Activated naive CD8-positive, alpha-beta T cell treated with anti-CD3 and anti-CD28 coated beads for 36 hours (primary cell): Measurements from ENCODE around the gene ZNF22. TPM values are rescaled to one million over a fixed set of nuclear protein-coding genes. Genes with fewer than 3 reads are reported as not detected.

Experiments
- DNase-seq: peaks from one replicate; pipeline ENCODE4 v3.0.0; 2021
- H3K27ac Mint-ChIP-seq: one replicate; pipeline ENCODE4 v1.8.0; 2022; ENCODE audit warnings: mild to moderate bottlenecking, moderate library complexity, mixed read lengths
- H3K27me3 Mint-ChIP-seq: one replicate; pipeline ENCODE4 v1.8.0; 2022; ENCODE audit warnings: mild to moderate bottlenecking, mixed read lengths
- H3K36me3 Mint-ChIP-seq: one replicate; pipeline ENCODE4 v1.8.0; 2021; ENCODE audit warnings: mild to moderate bottlenecking, mixed read lengths
- H3K4me1 Mint-ChIP-seq: one replicate; pipeline ENCODE4 v1.8.0; 2021; ENCODE audit warnings: mixed read lengths
- H3K4me3 Mint-ChIP-seq: one replicate; pipeline ENCODE4 v1.8.0; 2022; ENCODE audit warnings: mild to moderate bottlenecking, moderate library complexity, mixed read lengths
- H3K9me3 Mint-ChIP-seq: one replicate; pipeline ENCODE4 v1.8.0; 2022; ENCODE audit warnings: mixed read lengths
- total RNA-seq, 2 experiments: library from RNA; stranded (reverse); gene quantifications; one replicate each; pipeline ENCODE4 v1.2.3, GENCODE V29; 2021

Gene ZNF22
- total RNA-seq = 10 to 100 TPM; 45.6 to 47.6 TPM

DNA sequence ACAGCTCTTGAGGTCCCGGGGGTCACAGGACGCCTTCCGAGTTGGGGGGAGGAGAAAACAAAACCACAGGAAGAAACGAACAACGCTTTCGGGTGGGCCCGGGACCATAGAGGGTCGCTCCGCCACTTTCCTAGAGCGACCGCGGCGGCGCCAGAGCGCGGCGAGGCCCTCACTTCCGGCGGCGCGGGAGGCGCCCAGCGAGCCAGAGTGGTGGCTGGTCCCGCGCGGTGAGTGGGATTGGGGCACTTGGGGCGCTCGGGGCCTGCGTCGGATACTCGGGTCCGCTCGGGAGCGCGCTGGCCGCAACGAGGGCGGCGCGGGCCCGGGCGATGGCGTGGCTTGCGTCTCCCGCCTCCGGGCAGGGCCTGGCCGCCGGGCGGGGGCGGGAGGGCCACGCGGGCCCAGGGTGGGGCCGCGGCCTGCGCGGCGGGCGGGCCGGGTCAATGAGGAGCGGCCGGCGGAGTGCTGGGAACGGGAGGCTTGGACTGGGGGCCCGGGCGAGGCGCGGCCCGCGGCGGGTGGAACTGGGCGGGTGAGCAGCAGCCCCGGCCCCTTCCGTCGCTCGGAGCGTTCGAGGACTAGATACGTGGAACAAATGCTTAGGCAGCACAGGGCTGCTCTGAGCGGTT is at the start of gene ZNF22:
Gene ZNF22 (plus strand): TSS at position 172 of the 629 bp plus-strand sequence. CDS start 2,446 bp downstream, outside the sequence.
- Mint-ChIP-seq H3K4me1 (peaks cover 27% of the 10 kb centered on the region), H3K36me3 (peaks cover 50% of the 10 kb centered on the region)

DNA sequence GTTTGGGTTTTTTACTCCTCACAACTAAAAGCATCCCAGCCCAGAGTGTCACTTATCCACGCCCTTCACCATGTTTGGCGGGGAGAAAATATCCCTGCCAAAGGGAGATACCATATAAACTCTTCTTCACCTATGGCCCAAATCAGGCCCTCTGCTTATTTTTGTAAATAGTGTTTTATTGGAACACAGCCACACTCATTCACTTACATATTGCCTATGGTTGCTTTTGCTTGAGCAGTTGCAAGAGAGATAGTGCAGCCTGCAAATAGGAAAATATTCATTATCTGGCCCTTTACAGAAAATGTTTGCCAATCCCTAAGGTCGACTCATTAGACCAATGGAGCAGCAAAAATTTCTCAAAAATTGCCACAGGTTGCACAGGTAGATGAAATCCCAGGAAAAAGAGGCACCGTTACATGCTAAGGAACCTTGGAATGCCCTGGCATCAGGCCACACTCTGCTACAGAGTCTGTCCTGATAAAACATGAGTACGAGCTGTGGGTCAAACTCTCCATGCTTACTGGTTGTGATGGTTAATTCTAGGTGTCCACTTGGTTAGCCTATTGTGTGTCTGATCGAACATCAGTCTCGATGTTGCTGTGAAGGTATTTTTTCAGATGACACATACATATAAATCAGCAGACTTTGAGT is 49.0 kb upstream of the ZNF22 start:
- no peak overlapping the region for H3K27ac Mint-ChIP-seq
- no peak overlapping the region for H3K4me3 Mint-ChIP-seq
- H3K36me3 Mint-ChIP-seq = peaks cover 8% of the 10 kb centered on the region
- no peaks in the 10 kb centered on the region for H3K27me3 Mint-ChIP-seq
- no peak for DNase-seq
- H3K9me3 Mint-ChIP-seq = no peaks in the 10 kb centered on the region
- peaks cover 12% of the 10 kb centered on the region for H3K4me1 Mint-ChIP-seq

More for the DNA sequence above, at the start of gene ZNF22:
- Mint-ChIP-seq H3K27ac (peak within 1 kb of the TSS; percentile 96), H3K4me3 (peak within 1 kb of the TSS; percentile 89), H3K27me3 (no peaks in the 10 kb centered on the region), H3K9me3 (peaks cover 33% of the 10 kb centered on the region)
- peak; percentile 84 for DNase-seq

DNA sequence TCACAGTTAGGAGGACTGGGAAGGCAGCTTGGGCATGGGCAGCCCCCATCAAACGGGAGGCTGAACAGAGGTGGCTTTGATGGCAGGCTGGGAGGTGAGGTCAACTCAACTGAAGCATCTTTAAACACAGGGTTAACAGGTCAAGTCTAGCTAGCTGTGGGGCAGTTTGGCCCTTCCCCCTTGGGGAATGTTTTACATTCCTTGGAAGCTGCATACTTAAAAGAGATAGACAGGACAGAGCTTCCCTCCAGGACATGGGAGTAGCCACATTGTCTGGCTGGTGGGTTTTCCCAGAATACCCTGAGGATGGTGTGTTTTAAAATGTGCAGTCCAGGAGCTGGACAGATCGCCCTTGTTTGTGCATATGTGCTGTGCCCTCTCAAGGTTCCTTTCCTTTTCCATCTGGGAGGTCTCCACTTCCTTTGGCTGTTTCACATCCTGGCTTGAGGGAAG is 47.9 kb upstream of the ZNF22 start:
- no peak overlapping the region for H3K27ac Mint-ChIP-seq
- peaks cover 3% of the 10 kb centered on the region for H3K9me3 Mint-ChIP-seq
- H3K4me3 Mint-ChIP-seq = no peak overlapping the region
- H3K36me3 Mint-ChIP-seq = peaks cover 12% of the 10 kb centered on the region
- peaks cover 10% of the 10 kb centered on the region for H3K4me1 Mint-ChIP-seq
- H3K27me3 Mint-ChIP-seq = no peaks in the 10 kb centered on the region
- no peak for DNase-seq

DNA sequence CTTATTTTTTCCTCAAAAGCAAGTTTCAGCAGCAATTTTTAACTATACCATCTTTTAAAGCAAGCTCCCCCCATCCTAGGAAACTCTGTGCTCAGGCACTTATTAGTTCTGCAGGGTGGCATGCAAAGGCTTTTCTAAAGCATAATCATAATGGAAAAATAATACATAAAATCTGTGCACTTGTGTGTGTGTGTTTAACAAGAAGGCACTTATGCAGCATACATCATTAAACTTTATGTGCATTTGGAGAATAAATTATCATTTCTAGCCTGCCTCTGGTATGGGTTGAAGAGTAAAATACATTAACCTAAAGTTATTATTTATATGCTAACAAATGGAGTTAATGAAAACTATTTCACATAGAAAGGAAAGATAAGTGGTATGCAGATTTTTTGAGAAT is 46.7 kb upstream of the ZNF22 start:
- peaks cover 3% of the 10 kb centered on the region for H3K9me3 Mint-ChIP-seq
- no peaks in the 10 kb centered on the region for H3K27me3 Mint-ChIP-seq
- H3K27ac Mint-ChIP-seq = no peak overlapping the region
- peaks cover 12% of the 10 kb centered on the region for H3K36me3 Mint-ChIP-seq
- DNase-seq = no peak
- H3K4me1 Mint-ChIP-seq = peaks cover 14% of the 10 kb centered on the region
- no peak overlapping the region for H3K4me3 Mint-ChIP-seq

DNA sequence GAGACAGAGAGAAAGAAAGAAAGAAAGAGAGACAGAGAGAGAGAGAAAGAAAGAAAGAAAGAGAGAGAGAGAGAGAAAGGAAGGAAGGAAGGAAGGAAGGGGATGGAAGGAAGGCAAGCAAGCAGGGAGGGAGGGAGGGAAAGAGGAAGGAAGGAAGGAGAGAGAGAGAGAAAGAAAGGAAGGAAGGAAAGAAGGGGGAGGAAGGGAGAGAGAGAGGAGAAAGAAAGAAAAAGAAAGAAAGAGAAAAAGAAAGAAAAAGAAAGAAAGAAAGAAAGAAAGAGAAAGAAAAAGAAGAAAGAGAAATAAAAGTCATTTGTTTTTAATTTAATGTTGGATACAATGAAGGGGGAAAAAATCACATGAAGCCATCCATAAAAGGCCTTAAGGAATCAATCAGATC is 45.8 kb upstream of the ZNF22 start:
- DNase-seq = no peak
- Mint-ChIP-seq H3K4me3 (no peak overlapping the region), H3K27me3 (no peaks in the 10 kb centered on the region), H3K9me3 (peaks cover 3% of the 10 kb centered on the region), H3K27ac (no peak overlapping the region), H3K4me1 (peaks cover 13% of the 10 kb centered on the region), H3K36me3 (peaks cover 12% of the 10 kb centered on the region)

DNA sequence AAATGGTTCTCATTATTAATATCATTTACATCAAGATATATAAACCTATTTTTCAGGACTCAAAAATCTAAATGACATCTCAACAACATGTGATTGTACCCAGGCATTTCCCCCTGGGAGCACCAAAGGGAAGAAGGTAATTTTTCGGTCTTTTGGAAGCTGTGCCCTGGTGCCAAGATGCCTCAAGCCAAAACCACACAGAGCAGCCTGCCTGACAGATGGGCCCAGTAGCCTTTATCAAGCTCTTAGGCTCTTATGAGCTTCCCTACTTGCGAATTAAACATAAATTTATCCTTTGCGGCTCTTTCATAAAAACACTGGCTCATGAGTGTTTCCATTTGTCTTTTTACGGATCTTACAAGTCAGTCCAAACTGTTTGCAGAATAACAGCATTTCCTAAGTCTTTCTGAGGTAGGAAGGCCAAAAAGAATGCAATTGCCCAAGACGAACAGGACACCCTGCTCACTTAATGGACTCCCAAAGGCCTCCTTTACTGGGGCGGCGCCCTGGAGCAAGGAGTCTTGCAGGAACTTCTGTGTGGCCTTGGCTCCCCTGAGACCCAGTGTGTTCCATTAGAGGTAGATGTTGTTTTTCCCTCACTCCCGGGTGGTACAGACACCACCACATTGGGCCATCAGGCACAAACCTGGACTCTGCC is 45.2 kb upstream of the ZNF22 start:
- peaks cover 12% of the 10 kb centered on the region for H3K36me3 Mint-ChIP-seq
- no peak overlapping the region for H3K4me3 Mint-ChIP-seq
- no peak for DNase-seq
- H3K4me1 Mint-ChIP-seq = peaks cover 12% of the 10 kb centered on the region
- no peaks in the 10 kb centered on the region for H3K27me3 Mint-ChIP-seq
- H3K27ac Mint-ChIP-seq = no peak overlapping the region
- H3K9me3 Mint-ChIP-seq = peaks cover 3% of the 10 kb centered on the region

DNA sequence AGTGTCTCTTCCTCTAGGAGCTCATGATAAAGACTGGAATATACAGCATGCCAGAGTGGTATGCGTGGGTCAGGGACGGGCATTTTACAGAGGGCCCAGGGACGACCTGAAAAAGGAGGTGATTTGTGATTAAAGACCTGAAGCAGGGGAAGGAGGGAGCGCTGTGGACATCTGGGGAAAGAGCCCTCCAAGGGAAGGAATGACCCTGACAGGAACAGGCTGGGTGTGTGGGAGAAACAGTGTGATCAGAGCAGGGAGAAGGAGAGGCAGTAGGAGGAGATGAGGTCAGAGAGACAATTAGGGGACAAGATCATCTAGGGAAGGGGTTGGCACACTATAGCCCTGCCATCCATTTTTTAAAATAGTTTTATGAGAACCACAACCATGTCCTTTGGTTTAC is 44.5 kb upstream of the ZNF22 start:
- H3K27ac Mint-ChIP-seq = no peak overlapping the region
- peaks cover 12% of the 10 kb centered on the region for H3K4me1 Mint-ChIP-seq
- no peak for DNase-seq
- H3K4me3 Mint-ChIP-seq = no peak overlapping the region
- peaks cover 12% of the 10 kb centered on the region for H3K36me3 Mint-ChIP-seq
- peaks cover 3% of the 10 kb centered on the region for H3K9me3 Mint-ChIP-seq
- no peaks in the 10 kb centered on the region for H3K27me3 Mint-ChIP-seq

DNA sequence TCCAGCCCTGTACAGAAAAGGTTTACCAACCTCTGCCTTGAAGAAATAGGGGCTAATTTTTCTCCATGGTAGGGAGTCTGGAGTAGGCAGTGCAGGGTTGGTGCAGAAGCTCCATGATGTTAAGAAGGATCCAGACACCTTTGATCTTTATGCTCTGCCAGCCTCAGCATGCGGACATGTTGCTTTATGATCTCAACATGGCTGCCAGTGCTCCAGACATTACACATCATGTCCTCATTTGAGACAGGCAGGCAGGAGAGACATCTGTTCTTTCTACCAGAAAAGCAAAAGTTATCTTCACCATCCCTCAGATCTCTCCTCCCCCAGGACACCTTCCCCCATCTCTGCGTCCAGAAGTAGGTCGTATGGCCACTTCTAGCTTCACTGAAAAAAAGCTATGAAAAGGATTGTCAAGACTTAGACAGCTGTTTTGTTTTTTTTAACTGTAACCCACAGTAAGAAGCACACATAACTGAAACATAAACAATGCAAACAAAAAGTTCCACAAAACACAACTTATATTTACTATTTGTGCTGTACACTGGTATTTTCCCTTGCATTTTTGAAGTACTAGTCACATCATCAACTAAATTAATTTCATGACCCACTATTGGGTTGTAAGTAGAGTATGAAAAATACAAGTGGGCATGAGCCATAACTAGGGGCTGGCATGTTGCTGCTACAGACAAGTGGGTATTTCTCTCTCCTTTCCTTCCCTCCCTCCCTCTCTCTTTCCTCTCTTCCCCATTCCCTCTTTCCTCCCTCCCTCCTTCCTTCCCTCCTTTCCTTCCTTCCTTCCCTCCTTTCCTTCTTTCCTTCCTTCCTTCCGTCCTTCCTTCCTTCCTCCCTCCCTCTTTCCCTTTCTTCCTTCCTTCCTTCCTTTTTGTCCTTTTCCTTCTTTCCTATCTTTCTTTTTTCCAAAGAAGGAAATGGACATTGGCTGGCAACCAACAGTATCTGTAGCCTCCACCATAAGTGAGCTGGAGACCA is 43.7 kb upstream of the ZNF22 start:
- H3K4me1 Mint-ChIP-seq = peaks cover 12% of the 10 kb centered on the region
- H3K27me3 Mint-ChIP-seq = no peaks in the 10 kb centered on the region
- no peak for DNase-seq
- peaks cover 12% of the 10 kb centered on the region for H3K36me3 Mint-ChIP-seq
- H3K4me3 Mint-ChIP-seq = no peak overlapping the region
- peaks cover 3% of the 10 kb centered on the region for H3K9me3 Mint-ChIP-seq
- peak overlapping the region; percentile 29 for H3K27ac Mint-ChIP-seq

DNA sequence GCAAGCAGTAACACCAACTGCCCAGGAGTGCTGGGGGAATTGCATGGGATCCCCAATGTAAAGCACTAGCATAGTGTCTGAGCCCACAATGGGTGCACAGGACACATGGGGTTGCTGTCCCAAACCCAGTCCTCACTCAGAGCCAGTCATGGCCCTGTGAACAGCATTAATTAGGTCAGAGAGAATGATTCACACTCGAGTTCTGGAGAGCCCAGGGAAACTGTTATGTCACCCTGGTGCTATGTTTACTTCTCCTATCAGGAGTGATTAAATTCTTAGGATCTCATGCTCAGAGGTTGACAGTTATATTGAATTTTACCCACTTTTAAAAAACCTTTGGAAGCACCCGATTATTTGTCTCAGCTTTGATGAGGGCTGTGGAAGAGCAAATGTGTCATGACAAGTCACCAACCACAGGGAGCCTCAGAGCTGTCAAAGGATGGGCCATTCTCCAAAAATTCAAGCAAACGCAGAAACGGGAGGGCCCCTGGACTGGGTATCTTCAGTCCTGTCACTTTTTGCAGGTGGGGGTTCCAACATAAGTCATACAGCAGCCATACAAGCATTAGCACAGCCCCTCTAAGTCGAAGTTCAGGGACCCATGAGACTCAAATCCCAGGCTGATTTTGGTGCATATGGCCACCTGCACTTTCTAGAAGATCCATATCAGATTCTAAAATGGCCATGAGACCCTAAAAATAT is 42.4 kb upstream of the ZNF22 start:
- Mint-ChIP-seq H3K4me1 (peaks cover 12% of the 10 kb centered on the region), H3K9me3 (peaks cover 3% of the 10 kb centered on the region), H3K36me3 (peaks cover 12% of the 10 kb centered on the region), H3K4me3 (peak overlapping the region; percentile 81), H3K27me3 (no peaks in the 10 kb centered on the region), H3K27ac (peak overlapping the region; percentile 60)
- DNase-seq = no peak

DNA sequence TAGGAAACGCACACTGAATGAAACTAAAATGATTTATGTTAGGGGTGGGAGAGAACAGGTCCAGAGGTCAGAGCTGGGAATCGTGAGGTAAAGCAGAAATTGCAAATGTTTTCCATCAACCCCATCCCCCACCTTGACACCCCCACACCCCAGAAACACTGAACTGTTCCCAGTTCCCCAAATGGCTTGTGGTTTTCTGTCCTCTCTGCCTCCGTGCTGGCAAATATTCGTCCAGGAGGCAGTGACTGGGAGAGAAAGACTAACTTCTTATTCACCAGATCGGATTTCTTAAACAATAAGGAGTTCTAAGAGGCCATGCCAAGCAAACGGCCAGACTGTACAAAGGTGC is 41.9 kb upstream of the ZNF22 start:
- Mint-ChIP-seq H3K9me3 (peaks cover 3% of the 10 kb centered on the region), H3K36me3 (peaks cover 12% of the 10 kb centered on the region), H3K4me1 (peaks cover 12% of the 10 kb centered on the region), H3K27me3 (no peaks in the 10 kb centered on the region), H3K4me3 (peak overlapping the region; percentile 81), H3K27ac (peak overlapping the region; percentile 60)
- no peak for DNase-seq

DNA sequence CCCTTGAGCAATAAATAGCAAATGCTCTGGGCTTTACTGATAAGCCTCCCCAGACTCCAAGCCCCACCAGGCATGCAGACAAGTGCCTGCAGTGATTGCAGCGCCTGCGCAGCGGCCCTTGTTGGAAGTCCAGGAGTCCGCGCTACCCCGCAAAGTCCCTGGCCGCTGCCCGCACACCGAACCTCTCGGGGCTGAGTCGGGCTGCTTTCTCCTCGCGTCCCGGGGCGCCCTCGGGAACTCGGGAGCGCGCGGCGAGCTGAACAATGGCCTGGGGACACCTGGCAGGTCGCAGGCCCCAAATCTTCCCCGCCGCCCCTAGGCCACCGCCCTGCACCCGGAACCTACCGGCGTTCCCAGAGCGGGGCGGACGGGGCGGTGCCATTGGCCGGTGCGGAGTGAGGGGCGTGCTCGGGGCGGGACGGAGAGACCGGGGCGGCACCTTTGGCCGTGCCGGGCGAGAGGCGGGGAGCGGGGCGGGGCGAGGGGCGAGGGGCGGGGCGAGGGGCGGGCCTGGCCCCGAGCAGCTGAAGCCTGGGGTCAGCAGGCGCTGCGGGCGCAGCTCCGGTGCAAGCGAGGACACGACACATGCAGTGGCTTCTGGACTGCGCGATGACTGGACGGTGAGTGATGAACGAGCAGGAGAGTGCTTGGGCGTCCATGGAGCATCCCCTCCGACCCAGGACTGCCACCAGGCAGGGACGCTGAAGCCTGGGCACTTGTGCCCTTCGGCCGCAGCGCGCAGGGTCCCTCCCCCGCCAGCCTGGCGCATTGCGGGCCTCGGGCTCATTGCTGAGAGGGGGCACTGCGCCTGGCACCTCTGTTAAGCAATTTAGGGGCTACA is 41.3 kb upstream of the ZNF22 start, which contains the start of gene RASSF4:
Gene RASSF4 (plus strand): TSS at position 556 of the 841 bp plus-strand sequence. CDS start 10,401 bp downstream, outside the sequence.
- DNase-seq = peak; percentile 95
- Mint-ChIP-seq H3K4me3 (peak within 1 kb of the TSS; percentile 81), H3K27ac (peak within 1 kb of the TSS; percentile 60), H3K36me3 (peaks cover 12% of the 10 kb centered on the region), H3K4me1 (peaks cover 12% of the 10 kb centered on the region), H3K27me3 (no peaks in the 10 kb centered on the region), H3K9me3 (peaks cover 3% of the 10 kb centered on the region)

DNA sequence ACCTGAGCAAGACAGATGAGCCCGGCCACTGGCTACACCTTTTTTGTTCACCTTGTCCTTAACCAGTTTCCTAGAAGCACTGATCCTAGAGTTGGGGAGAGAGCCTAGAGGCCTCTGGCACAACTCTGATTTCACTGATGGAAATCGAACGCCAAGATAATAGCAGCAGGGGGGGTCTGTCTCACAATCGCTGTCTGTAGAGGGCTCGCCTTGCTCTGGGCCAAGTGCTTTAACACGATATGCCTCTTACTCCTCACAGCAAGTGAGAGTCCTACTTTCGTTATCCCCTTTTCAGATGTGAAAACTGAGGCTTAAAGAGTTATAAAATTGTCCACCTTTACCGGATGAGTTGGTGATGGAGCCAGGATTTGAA is 40.6 kb upstream of the ZNF22 start:
- no peak overlapping the region for H3K27ac Mint-ChIP-seq
- DNase-seq = no peak
- peaks cover 15% of the 10 kb centered on the region for H3K4me1 Mint-ChIP-seq
- no peaks in the 10 kb centered on the region for H3K27me3 Mint-ChIP-seq
- peak overlapping the region; percentile 81 for H3K4me3 Mint-ChIP-seq
- peaks cover 12% of the 10 kb centered on the region for H3K36me3 Mint-ChIP-seq
- H3K9me3 Mint-ChIP-seq = peaks cover 3% of the 10 kb centered on the region

DNA sequence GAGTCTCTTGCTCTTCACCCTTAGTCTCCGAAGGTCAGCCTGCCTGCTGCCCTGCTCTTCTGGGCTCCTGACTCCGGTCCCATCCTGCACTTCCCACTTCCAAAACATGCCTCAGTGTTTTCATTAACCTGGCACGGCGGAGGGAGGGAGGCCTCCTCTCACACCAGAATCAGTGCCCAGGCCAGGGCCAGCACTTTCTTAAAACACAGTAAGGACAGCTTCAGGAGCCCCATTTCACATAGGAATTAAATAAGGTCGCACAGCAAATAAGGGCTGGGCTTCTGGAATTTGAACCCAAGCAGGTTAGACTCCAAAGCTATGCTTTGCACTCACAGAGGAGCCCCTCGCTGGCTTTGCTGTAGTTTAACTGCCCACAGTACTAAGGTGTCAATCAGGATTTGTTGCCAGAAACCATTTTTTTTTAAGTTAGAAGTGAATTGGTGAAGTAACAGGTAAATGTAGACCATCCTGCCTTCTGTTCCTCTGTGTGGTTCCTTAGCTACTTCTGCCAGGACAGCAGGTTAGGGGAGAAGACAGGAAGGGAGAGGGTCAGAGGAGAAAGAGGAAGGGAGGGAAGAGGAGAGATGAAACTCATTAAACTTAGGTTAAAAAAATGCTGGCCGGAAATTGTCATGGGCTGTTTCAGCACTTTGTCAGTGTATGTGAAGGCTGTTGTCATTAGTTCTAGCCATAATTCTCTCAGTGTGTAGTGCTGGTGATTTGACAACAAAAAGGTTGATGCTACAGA is 40.1 kb upstream of the ZNF22 start:
- no peak overlapping the region for H3K27ac Mint-ChIP-seq
- peaks cover 20% of the 10 kb centered on the region for H3K4me1 Mint-ChIP-seq
- no peak for DNase-seq
- H3K4me3 Mint-ChIP-seq = peak overlapping the region; percentile 81
- peaks cover 11% of the 10 kb centered on the region for H3K36me3 Mint-ChIP-seq
- no peaks in the 10 kb centered on the region for H3K27me3 Mint-ChIP-seq
- H3K9me3 Mint-ChIP-seq = peaks cover 3% of the 10 kb centered on the region
